Measurements from ENCODE around the gene PCSK6. TPM values are rescaled to one million over a fixed set of nuclear protein-coding genes. Genes with fewer than 3 reads are reported as not detected.

PCSK6 gene
- total and polyA plus RNA-seq, 8 donors = 2.8 to 91.5 (median 17.8) TPM

DNA sequence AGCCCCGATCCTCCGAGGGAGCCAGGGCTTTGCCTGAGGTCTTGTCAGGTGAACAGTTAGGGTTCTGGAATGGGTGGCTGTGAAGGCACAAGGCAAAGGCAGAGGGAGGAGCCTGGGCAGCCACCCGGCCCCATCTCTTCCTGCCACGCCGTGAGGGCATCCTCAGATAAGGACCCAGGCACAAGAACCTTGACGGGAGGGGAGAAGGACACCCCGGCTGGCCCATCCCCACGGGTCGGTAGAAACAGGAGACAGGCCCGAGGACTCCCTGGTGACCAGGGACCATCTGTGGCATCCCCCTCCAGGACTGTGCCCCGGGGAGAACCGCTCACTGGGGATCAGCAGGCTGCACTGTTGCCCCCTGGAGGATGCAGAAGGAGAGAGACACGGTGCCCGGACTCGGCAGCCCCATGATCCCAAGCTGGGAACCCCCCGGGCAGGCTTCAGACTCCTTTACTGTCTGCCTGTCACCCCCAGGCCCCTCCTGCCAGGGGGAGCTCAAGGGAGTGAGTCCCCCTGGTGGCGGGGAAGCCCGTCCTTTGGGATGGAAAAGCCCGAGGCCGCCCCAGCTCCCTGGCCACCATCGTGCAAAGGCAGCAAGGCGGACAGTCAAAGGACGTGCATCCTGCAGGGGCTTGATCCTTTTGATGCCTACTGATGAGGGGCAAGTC, 12.3 kb upstream of the PCSK6 start:
- H3K27me3 ChIP-seq = peaks cover 0 to 38% (median 3%) of the 10 kb centered on the region in 3 donors
- TF ChIP-seq EP300 (IDR thresholded peaks at IDR 0.05) (no peak), CTCF (IDR thresholded peaks at IDR 0.05) (peak in 4 of 7 experiments; percentile 51 to 58 (median 53))
- DNase-seq = peak; percentile 48 to 71
- H3K4me3 ChIP-seq = no peak overlapping the region
- 22 to 43% (median 28%) methylated on average over 15 to 23 of the region's 23 CpGs for WGBS, 5 donors
- peaks cover 21 to 34% (median 28%) of the 10 kb centered on the region in 4 donors for H3K4me1 ChIP-seq
- no peaks in the 10 kb centered on the region for H3K9me3 ChIP-seq
- H3K36me3 ChIP-seq = no peaks in the 10 kb centered on the region
- intact Hi-C loops (cut with DNase I; ENCODE audit: low total_unique reads) = loop anchor here (10.0 kb wide), 1 partner anchor 197 kb away; no protein-coding TSS in a partner anchor
- peak overlapping the region in 1 of 5 donors; percentile 61 for H3K27ac ChIP-seq

- no peak overlapping the region for H3K4me3 ChIP-seq
- no peaks in the 10 kb centered on the region for H3K36me3 ChIP-seq
- no peak for DNase-seq
- H3K4me1 ChIP-seq = peaks cover 26 to 41% (median 36%) of the 10 kb centered on the region in 4 donors
- intact Hi-C loops (cut with DNase I; ENCODE audit: low total_unique reads) = loop anchor here (10.0 kb wide), 1 partner anchor 196 kb away; no protein-coding TSS in a partner anchor
- H3K9me3 ChIP-seq = no peaks in the 10 kb centered on the region
- peak overlapping the region in 1 of 5 donors; percentile 61 for H3K27ac ChIP-seq
- peak in 1 of 3 donors; percentile 44 for TF ChIP-seq POLR2AphosphoS5 (IDR thresholded peaks at IDR 0.05)
- no peak for TF ChIP-seq CTCF (IDR thresholded peaks at IDR 0.05)
- WGBS, 5 donors = 51 to 93% (median 78%) methylated on average over 3 to 4 of the region's 4 CpGs
- peaks cover 0 to 46% (median 6%) of the 10 kb centered on the region in 3 donors for H3K27me3 ChIP-seq
These were observed 11.5 kb upstream of the PCSK6 start for GRCh38 chr15:101500865-101501551.

DNA sequence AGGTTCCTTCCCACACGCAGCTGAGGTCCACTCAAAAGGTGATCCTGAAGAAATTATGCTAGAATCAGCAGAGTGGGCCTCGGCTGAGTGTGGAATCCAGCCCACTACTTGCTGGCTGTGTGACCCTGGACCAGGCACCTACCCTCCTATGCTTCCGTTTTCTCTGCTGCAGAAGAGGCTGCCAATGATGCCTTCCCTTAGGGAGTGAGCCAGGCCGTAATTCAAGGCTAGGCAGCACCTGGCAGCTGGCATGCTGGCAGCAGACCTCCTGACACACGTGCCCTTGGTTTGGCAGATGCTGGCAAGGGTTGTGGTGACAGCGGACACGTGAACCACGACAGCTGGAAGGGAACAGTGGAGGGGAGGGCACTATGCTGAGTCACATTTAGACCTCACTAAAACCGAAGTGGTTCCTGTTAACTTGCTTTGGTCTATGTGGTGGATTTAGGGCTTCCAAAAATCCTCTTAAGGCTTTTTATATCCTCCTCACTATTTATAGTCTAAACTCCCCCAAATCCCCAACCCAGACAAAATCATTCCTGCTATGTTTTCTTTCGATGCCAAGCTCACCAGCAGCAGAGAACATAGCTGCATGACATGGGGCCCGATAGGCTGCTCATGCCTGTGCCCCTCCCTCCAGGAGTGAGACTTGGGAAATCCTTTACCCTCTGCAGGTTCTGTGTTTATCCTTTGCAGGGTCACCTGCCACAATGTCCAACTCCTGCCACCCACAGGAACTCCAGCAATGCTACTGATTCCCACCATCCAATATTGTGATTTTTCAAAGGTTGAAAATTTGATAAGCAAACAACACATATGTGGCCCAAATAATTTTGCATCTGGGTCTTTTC, 10.6 kb upstream of the PCSK6 start:
- intact Hi-C loops (cut with DNase I; ENCODE audit: low total_unique reads) = loop anchor here (10.0 kb wide), 1 partner anchor 195 kb away; no protein-coding TSS in a partner anchor
- DNase-seq = peak; percentile 45 to 73
- Histone ChIP-seq H3K27ac (peak overlapping the region in 2 of 5 donors; percentile 20 to 61), H3K36me3 (no peaks in the 10 kb centered on the region), H3K4me1 (peaks cover 32 to 50% (median 44%) of the 10 kb centered on the region in 4 donors), H3K4me3 (no peak overlapping the region), H3K27me3 (peaks cover 0 to 55% (median 6%) of the 10 kb centered on the region in 3 donors), H3K9me3 (no peaks in the 10 kb centered on the region)
- 28 to 56% (median 45%) methylated on average over 10 to 11 of the region's 11 CpGs for WGBS, 5 donors
- no peak for TF ChIP-seq POLR2A (IDR thresholded peaks at IDR 0.05)
- TF ChIP-seq POLR2AphosphoS5 (IDR thresholded peaks at IDR 0.05) = peak; percentile 40 to 79 (median 68)
- TF ChIP-seq CTCF (IDR thresholded peaks at IDR 0.05) = no peak
- no peak for TF ChIP-seq EP300 (IDR thresholded peaks at IDR 0.05)

All from stomach (tissue), 9 donors.